IMR-90 (cell line): ENCODE results near the gene ZDHHC8. TPM values are rescaled to one million over a fixed set of nuclear protein-coding genes. Genes with fewer than 3 reads are reported as not detected.

Experiments used
- ATAC-seq: fragments of 200-7000 bp; cut with Tn5 transposase; 2 replicates; pipeline ENCODE4 v1.9.1; 2020; ENCODE audit warnings: low read depth, mild to moderate bottlenecking, moderate library complexity
- BruUV-seq: library from RNA; stranded (reverse); fragments of 400-500 nt; replicated peaks from 2 replicates; lab custom pipeline; 2021; lab: Mats Ljungman, UMichigan
- CTCF ChIA-PET: fragments of 300-600 bp; formaldehyde crosslinking; extraction: SDS; loops from one replicate; lab custom pipeline; 2021; ENCODE audit warnings: antibody characterized with exemption; lab: Yijun Ruan, JAX
- POLR2A ChIA-PET: fragments of 300-600 bp; sonication (Branson Sonifier 250); formaldehyde crosslinking; loops from one replicate; lab custom pipeline; 2022; ENCODE audit warnings: antibody characterized with exemption; ENCODE audit not compliant: unreplicated experiment; lab: Charles Lee
- DNase-seq: peaks from one replicate; pipeline ENCODE4 v3.0.0; 2013
- H2AFZ ChIP-seq: replicated peaks from 2 replicates; pipeline ENCODE3; 2013; ENCODE audit warnings: low read length, mild to moderate bottlenecking; ENCODE audit not compliant: poor library complexity
- H2AK5ac ChIP-seq: 2 replicates; pipeline ENCODE4 v1.6.1; 2013; ENCODE audit warnings: low read depth, low read length, inconsistent platforms
- H2AK9ac ChIP-seq: replicated peaks from 2 replicates; pipeline ENCODE3; 2013; ENCODE audit warnings: mild to moderate bottlenecking, low read depth, low read length, moderate library complexity; ENCODE audit not compliant: poor library complexity
- H2BK120ac ChIP-seq: 2 replicates; pipeline ENCODE4 v1.6.1; 2013; ENCODE audit warnings: low read depth, low read length, inconsistent platforms
- H2BK15ac ChIP-seq: 3 replicates; pipeline ENCODE4 v1.6.1; 2013; ENCODE audit warnings: low read depth, low read length, inconsistent platforms
- H2BK20ac ChIP-seq: 2 replicates; pipeline ENCODE4 v1.6.1; 2013; ENCODE audit warnings: low read depth, mild to moderate bottlenecking, inconsistent platforms, low read length, moderate library complexity
- H2BK5ac ChIP-seq: 2 replicates; pipeline ENCODE4 v1.6.1; 2013; ENCODE audit warnings: mild to moderate bottlenecking, low read depth, low read length, inconsistent platforms; ENCODE audit not compliant: poor library complexity, severe bottlenecking
- H3K14ac ChIP-seq: replicated peaks from 2 replicates; pipeline ENCODE4 v1.6.1; 2013; ENCODE audit warnings: low read depth, low read length, inconsistent platforms
- H3K18ac ChIP-seq: 2 replicates; pipeline ENCODE4 v1.6.1; 2013; ENCODE audit warnings: low read depth, low read length, control low read depth
- H3K23ac ChIP-seq: 2 replicates; pipeline ENCODE4 v1.6.1; 2013; ENCODE audit warnings: low read depth, low read length, inconsistent platforms
- H3K27ac ChIP-seq: 2 replicates; pipeline ENCODE4 v1.5.1; 2013; ENCODE audit warnings: mild to moderate bottlenecking, control low read depth, low read length; ENCODE audit not compliant: insufficient read depth
- H3K27me3 ChIP-seq: 2 replicates; pipeline ENCODE4 v1.6.1; 2013; ENCODE audit warnings: low read length; ENCODE audit not compliant: control insufficient read depth, insufficient read depth
- H3K36me3 ChIP-seq: 2 replicates; pipeline ENCODE4 v1.6.1; 2013; ENCODE audit warnings: low read length, mixed read lengths; ENCODE audit not compliant: control insufficient read depth, insufficient read depth
- H3K4ac ChIP-seq: 2 replicates; pipeline ENCODE4 v1.6.1; 2013; ENCODE audit warnings: low read depth, low read length, inconsistent platforms
- H3K4me1 ChIP-seq: 2 replicates; pipeline ENCODE4 v1.6.1; 2013; ENCODE audit warnings: low read length, mixed read lengths; ENCODE audit not compliant: control insufficient read depth, insufficient read depth
- H3K4me2 ChIP-seq: 2 replicates; pipeline ENCODE4 v1.6.1; 2013; ENCODE audit warnings: low read depth, mild to moderate bottlenecking, control low read depth, low read length, moderate library complexity
- H3K4me3 ChIP-seq: 2 replicates; pipeline ENCODE4 v1.5.1; 2013; ENCODE audit warnings: low read depth, mild to moderate bottlenecking, control low read depth, low read length, moderate library complexity; ENCODE audit not compliant: insufficient read depth
- H3K56ac ChIP-seq: 2 replicates; pipeline ENCODE4 v1.6.1; 2013; ENCODE audit warnings: low read length, inconsistent platforms; ENCODE audit not compliant: insufficient read depth; ENCODE audit errors: extremely low read depth
- H3K79me1 ChIP-seq, 2 experiments: 2 replicates each; pipeline ENCODE4 v1.6.1; 2013; ENCODE audit warnings: low read length in 2 of 2, inconsistent platforms in 1 of 2, low read depth in 1 of 2
- H3K9ac ChIP-seq: 2 replicates; pipeline ENCODE4 v1.6.1; 2013; ENCODE audit warnings: low read depth, low read length, control low read depth
- H3K9me1 ChIP-seq: 2 replicates; pipeline ENCODE4 v1.6.1; 2013; ENCODE audit warnings: low read length, inconsistent platforms; ENCODE audit not compliant: insufficient read depth
- H3K9me3 ChIP-seq: 2 replicates; pipeline ENCODE4 v1.6.1; 2013; ENCODE audit warnings: low read length; ENCODE audit not compliant: control insufficient read depth, insufficient read depth
- H4K20me1 ChIP-seq: 2 replicates; pipeline ENCODE4 v1.6.1; 2013; ENCODE audit warnings: low read length, inconsistent platforms; ENCODE audit not compliant: insufficient read depth
- H4K5ac ChIP-seq: 2 replicates; pipeline ENCODE4 v1.6.1; 2013; ENCODE audit warnings: mild to moderate bottlenecking, low read depth, low read length, control low read depth
- H4K8ac ChIP-seq, 2 experiments: 2 replicates each; pipeline ENCODE4 v1.6.1; 2013; ENCODE audit warnings: low read depth in 2 of 2, low read length in 2 of 2, control low read depth in 1 of 2, inconsistent platforms in 1 of 2
- H4K91ac ChIP-seq: 2 replicates; pipeline ENCODE4 v1.6.1; 2013; ENCODE audit warnings: low read depth, low read length, inconsistent platforms; ENCODE audit not compliant: insufficient read depth
- ELK1 ChIP-seq: fragments of 150-350 bp; IDR thresholded peaks from 2 replicates; pipeline ENCODE4 v1.6.1; 2016; ENCODE audit warnings: low read depth, mild to moderate bottlenecking, low read length, moderate library complexity, borderline replicate concordance
- POLR2A ChIP-seq: IDR thresholded peaks from 2 replicates; pipeline ENCODE4 v1.6.1; 2012; ENCODE audit warnings: mild to moderate bottlenecking, low read depth, low read length
- WGBS, 2 experiments: methylation state at CpG; one replicate each; pipeline versions ENCODE4 v1.1.5 to v1.1.7; 2013; ENCODE audit warnings: missing lambda C conversion rate in 2 of 2; ENCODE audit not compliant: insufficient read length in 1 of 2; ENCODE audit errors: extremely low coverage in 2 of 2; 5-methylcytosine and 5-hydroxymethylcytosine counted together
- dilution Hi-C: fragments of 300-500 bp; cut with HindIII; formaldehyde crosslinking; loops from one replicate; pipeline ENCODE4 v1.14.3; 2018; ENCODE audit warnings: low sequenced_read_pairs; ENCODE audit not compliant: unreplicated experiment
- in situ Hi-C: fragments of 300-500 bp; cut with MboI; formaldehyde crosslinking; loops from 3 replicates; pipeline ENCODE4 v1.14.3; 2019; ENCODE audit warnings: low sequenced_read_pairs, inconsistent platforms, mixed read lengths
- intact Hi-C: fragments of 100-400 bp; cut with micrococcal nuclease; formaldehyde crosslinking; loops from 2 replicates; pipeline ENCODE4 v1.10.0; 2022
- polyA plus RNA-seq, 3 experiments: library from polyadenylated mRNA; depleted of rRNA; stranded (reverse); fragments of >200 nt; gene quantifications; 2 replicates each; pipeline ENCODE4 v1.2.3, GENCODE V29; 2012; ENCODE audit warnings: low replicate concordance in 1 of 3
- total RNA-seq: library from RNA; depleted of rRNA; stranded (reverse); fragments of >200 nt; gene quantifications from 2 replicates; pipeline ENCODE4 v1.2.3, GENCODE V29; 2012

Gene ZDHHC8
- total and polyA plus RNA-seq, 2 of the 4 experiments (the other 2 are of a cell fraction): 2.5 to 72.6 TPM

GRCh38 chr22:20171288-20172140, 39.9 kb downstream of the ZDHHC8 start:
- no peak overlapping the region for H2BK15ac ChIP-seq
- no peak overlapping the region for H3K9ac ChIP-seq
- DNase-seq (no peak), ATAC-seq (no peak)
- 84% methylated on average over 5 of the region's 12 CpGs; no CpG with 5 or more reads in 1 of the 2 experiments for WGBS, 2 experiments
- ChIA-PET POLR2A (no interaction called here), CTCF (no interaction called here)
- no peak overlapping the region for H2BK20ac ChIP-seq
- no peak overlapping the region for H3K14ac ChIP-seq
- H2AK5ac ChIP-seq: no peak overlapping the region
- no peak overlapping the region for H2AFZ ChIP-seq
- H3K23ac ChIP-seq: no peak overlapping the region
- no peak overlapping the region for H3K4me3 ChIP-seq
- H3K4me2 ChIP-seq: no peak overlapping the region
- H3K9me3 ChIP-seq: no peaks in the 10 kb centered on the region
- no peak overlapping the region for H4K91ac ChIP-seq
- no peak overlapping the region for H3K56ac ChIP-seq
- no peaks in the 10 kb centered on the region for H3K9me1 ChIP-seq
- H3K27me3 ChIP-seq: peaks cover 25% of the 10 kb centered on the region
- no peak overlapping the region for H3K4ac ChIP-seq
- dilution Hi-C loops: no loop called here
- no peak overlapping the region for H2BK120ac ChIP-seq
- H4K8ac ChIP-seq: no peak overlapping the region
- H2AK9ac ChIP-seq: no peak overlapping the region
- H4K20me1 ChIP-seq: no peaks in the 10 kb centered on the region
- no peak for TF ChIP-seq ELK1
- no peak for TF ChIP-seq POLR2A
- intact Hi-C loops: loop anchor here (1.0 kb wide), 1 partner anchor 10 kb away; no protein-coding TSS in a partner anchor
- in situ Hi-C loops: loop anchor here (5.0 kb wide), 1 partner anchor 106 kb away; no protein-coding TSS in a partner anchor
- H3K36me3 ChIP-seq: no peaks in the 10 kb centered on the region
- H3K4me1 ChIP-seq: no peaks in the 10 kb centered on the region
- no TSS peak for BruUV-seq
- no peak overlapping the region for H2BK5ac ChIP-seq
- no peak overlapping the region for H3K27ac ChIP-seq
- H3K18ac ChIP-seq: no peak overlapping the region
- no peaks in the 10 kb centered on the region for H3K79me1 ChIP-seq
- no peak overlapping the region for H4K5ac ChIP-seq
